ENCODE measurements around the gene RFPL3. TPM values are rescaled to one million over a fixed set of nuclear protein-coding genes. Genes with fewer than 3 reads are reported as not detected.
"Not testable (repeated sequence)": the region's sequence is repeated elsewhere in the genome, so short reads cannot be mapped to it uniquely, and the experiment has no call there.

RFPL3 gene
- not detected for total RNA-seq (2013)
- not detected for polyA plus RNA-seq
- not detected in 2 replicates for polyA minus RNA-seq
- 0 to 0.35 (median 0) reads per million in 11 experiments for total RNA-seq

- H3K36me3 Mint-ChIP-seq; H3K9ac ChIP-seq (ENCODE audit: insufficient read depth, low read length, poor library complexity, severe bottlenecking); H3K4me3 ChIP-seq (replicated peaks in 1 of 3; ENCODE audit: low read depth in 2 of 3, low read length in 3 of 3); H3K4me3 Mint-ChIP-seq; H3K4me1 ChIP-seq (ENCODE audit: control insufficient read depth in 1 of 2, insufficient read depth in 2 of 2, low read length in 2 of 2); H3K27me3 Mint-ChIP-seq (ENCODE audit: low read depth in 3 of 3); H3K79me2 ChIP-seq (ENCODE audit: insufficient read depth, low read length); H3K36me3 ChIP-seq (replicated peaks in 1 of 2; ENCODE audit: control insufficient read depth in 1 of 2, insufficient read depth in 2 of 2, low read length in 2 of 2); H3K27ac ChIP-seq (ENCODE audit: low read depth in 1 of 2, low read length in 2 of 2); H3K27me3 ChIP-seq (ENCODE audit: control insufficient read depth in 2 of 2, insufficient read depth in 2 of 2, low read length in 2 of 2); H3K4me2 ChIP-seq (replicated peaks; ENCODE audit: extremely low read depth, low read length, poor library complexity, severe bottlenecking); H2AFZ ChIP-seq (ENCODE audit: insufficient read depth, low read depth, low read length, poor library complexity, severe bottlenecking); intact Hi-C loops (cut with micrococcal nuclease); H4K20me1 ChIP-seq (ENCODE audit: insufficient read depth, low read length); H3K4me1 Mint-ChIP-seq; DNase-seq; H3K27ac Mint-ChIP-seq: not testable (repeated sequence)
- H3K9me3 ChIP-seq (replicated peaks in 1 of 2; ENCODE audit: control insufficient read depth in 1 of 2, insufficient read depth in 1 of 2, low read length in 2 of 2): peaks cover 0 to 15% of the 10 kb centered on the region in 2 donors
- H3K9me3 Mint-ChIP-seq: peaks cover 4 to 18% (median 11%) of the 10 kb centered on the region in 7 donors
- WGBS (ENCODE audit: insufficient coverage): 50% methylated on average over 2 of the region's 9 CpGs
Observed at GRCh38 chr22:32357567-32357966, at the start of gene RFPL3. RFPL3 (plus strand) TSS chr22:32357867; CDS start chr22:32358072, 205 bp downstream.

- H3K9me3 ChIP-seq (replicated peaks in 1 of 2; ENCODE audit: control insufficient read depth in 1 of 2, insufficient read depth in 1 of 2, low read length in 2 of 2): no peaks in the 10 kb centered on the region
- no peaks in the 10 kb centered on the region for H4K20me1 ChIP-seq (ENCODE audit: insufficient read depth, low read length)
- no peak overlapping the region for H3K4me3 Mint-ChIP-seq
- intact Hi-C loops (cut with micrococcal nuclease): no loop called here
- H3K36me3 ChIP-seq (replicated peaks in 1 of 2; ENCODE audit: control insufficient read depth in 1 of 2, insufficient read depth in 2 of 2, low read length in 2 of 2): no peaks in the 10 kb centered on the region
- 89% methylated on average over 7 of the region's 7 CpGs for WGBS (ENCODE audit: insufficient coverage)
- no peaks in the 10 kb centered on the region for H3K27me3 ChIP-seq (ENCODE audit: control insufficient read depth in 2 of 2, insufficient read depth in 2 of 2, low read length in 2 of 2)
- H3K27me3 Mint-ChIP-seq (ENCODE audit: low read depth in 3 of 3): peaks cover 6 to 9% (median 7%) of the 10 kb centered on the region in 3 donors
- H3K4me2 ChIP-seq (replicated peaks; ENCODE audit: extremely low read depth, low read length, poor library complexity, severe bottlenecking): no peak overlapping the region
- H3K27ac ChIP-seq (ENCODE audit: low read depth in 1 of 2, low read length in 2 of 2): no peak overlapping the region
- no peak for TF ChIP-seq CTCF (IDR thresholded peaks at IDR 0.05)
- no peaks in the 10 kb centered on the region for H3K36me3 Mint-ChIP-seq
- H3K79me2 ChIP-seq (ENCODE audit: insufficient read depth, low read length): no peaks in the 10 kb centered on the region
- H3K9ac ChIP-seq (ENCODE audit: insufficient read depth, low read length, poor library complexity, severe bottlenecking): no peak overlapping the region
- DNase-seq: no peak
- no peak overlapping the region for H2AFZ ChIP-seq (ENCODE audit: insufficient read depth, low read depth, low read length, poor library complexity, severe bottlenecking)
- H3K9me3 Mint-ChIP-seq: peaks cover 0 to 1% (median 0%) of the 10 kb centered on the region in 7 donors
- H3K27ac Mint-ChIP-seq: no peak overlapping the region
- H3K4me1 ChIP-seq (ENCODE audit: control insufficient read depth in 1 of 2, insufficient read depth in 2 of 2, low read length in 2 of 2): no peaks in the 10 kb centered on the region
- no peaks in the 10 kb centered on the region for H3K4me1 Mint-ChIP-seq
- H3K4me3 ChIP-seq (replicated peaks in 1 of 3; ENCODE audit: low read depth in 2 of 3, low read length in 3 of 3): no peak overlapping the region
Observed at GRCh38 chr22:32308191-32308590, 49.5 kb upstream of the RFPL3 start.
